ENCODE measurements around the gene DNAJB8.
A peak's percentile ranks its signal among the peaks of the same experiment; 100 is the strongest.

The DNAJB8 gene

DNA sequence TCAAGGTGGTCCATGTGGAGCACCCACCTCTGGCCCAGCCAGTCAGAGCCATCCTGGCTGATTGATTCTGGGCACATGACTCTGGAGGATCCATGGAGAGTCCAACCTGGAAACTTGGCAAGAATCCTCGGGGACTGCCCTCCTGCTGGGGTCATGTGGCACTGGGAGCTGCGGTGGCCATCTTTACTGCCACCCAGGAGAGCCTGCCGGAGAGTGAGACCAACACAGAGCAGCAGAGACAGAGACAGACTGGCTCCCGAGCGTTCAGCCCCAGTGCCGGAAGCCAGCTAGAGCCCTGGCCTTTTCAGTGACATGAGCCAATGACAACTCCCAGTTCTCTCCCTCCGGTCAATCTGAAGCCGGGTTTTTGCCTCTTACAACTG lies 37.8 kb upstream of the DNAJB8 start:
- no peaks in the 10 kb centered on the region for H3K4me1 ChIP-seq (ENCODE audit: control extremely low read depth in 1 of 4, control insufficient read depth in 4 of 4, insufficient read depth in 4 of 4, low read length in 3 of 4)
- H3K36me3 ChIP-seq (ENCODE audit: control insufficient read depth in 4 of 4, insufficient read depth in 4 of 4, low read length in 3 of 4): peaks cover 0 to 3% (median 0%) of the 10 kb centered on the region in 4 experiments
- 99% methylated on average over 8 of the region's 8 CpGs for WGBS (ENCODE audit: insufficient coverage)
- ChIA-PET CTCF (interaction anchor here (1.4 to 2.5 kb wide), 4 partner anchors 20 to 80 kb away, joined by 3 to 7 read pairs (median 6); no protein-coding TSS in a partner anchor), POLR2A (no interaction called here)
- no peaks in the 10 kb centered on the region for H3K27me3 ChIP-seq (replicated peaks in 2 of 5; ENCODE audit: control insufficient read depth in 4 of 5, insufficient read depth in 5 of 5, low read length in 4 of 5)
- no peaks in the 10 kb centered on the region for H3K9me3 ChIP-seq (ENCODE audit: control extremely low read depth in 1 of 5, control insufficient read depth in 4 of 5, insufficient read depth in 2 of 5, low read depth in 1 of 5, low read length in 4 of 5)
- H3K4me3 ChIP-seq (ENCODE audit: control insufficient read depth in 1 of 7, extremely low read depth in 1 of 7, insufficient read depth in 4 of 7, low read depth in 2 of 7, low read length in 6 of 7): no peak overlapping the region
- no peak overlapping the region for H3K27ac ChIP-seq (ENCODE audit: insufficient read depth in 1 of 2, low read depth in 1 of 2, low read length in 2 of 2, poor library complexity in 1 of 2, severe bottlenecking in 2 of 2)
- DNase-seq: no peak

DNA sequence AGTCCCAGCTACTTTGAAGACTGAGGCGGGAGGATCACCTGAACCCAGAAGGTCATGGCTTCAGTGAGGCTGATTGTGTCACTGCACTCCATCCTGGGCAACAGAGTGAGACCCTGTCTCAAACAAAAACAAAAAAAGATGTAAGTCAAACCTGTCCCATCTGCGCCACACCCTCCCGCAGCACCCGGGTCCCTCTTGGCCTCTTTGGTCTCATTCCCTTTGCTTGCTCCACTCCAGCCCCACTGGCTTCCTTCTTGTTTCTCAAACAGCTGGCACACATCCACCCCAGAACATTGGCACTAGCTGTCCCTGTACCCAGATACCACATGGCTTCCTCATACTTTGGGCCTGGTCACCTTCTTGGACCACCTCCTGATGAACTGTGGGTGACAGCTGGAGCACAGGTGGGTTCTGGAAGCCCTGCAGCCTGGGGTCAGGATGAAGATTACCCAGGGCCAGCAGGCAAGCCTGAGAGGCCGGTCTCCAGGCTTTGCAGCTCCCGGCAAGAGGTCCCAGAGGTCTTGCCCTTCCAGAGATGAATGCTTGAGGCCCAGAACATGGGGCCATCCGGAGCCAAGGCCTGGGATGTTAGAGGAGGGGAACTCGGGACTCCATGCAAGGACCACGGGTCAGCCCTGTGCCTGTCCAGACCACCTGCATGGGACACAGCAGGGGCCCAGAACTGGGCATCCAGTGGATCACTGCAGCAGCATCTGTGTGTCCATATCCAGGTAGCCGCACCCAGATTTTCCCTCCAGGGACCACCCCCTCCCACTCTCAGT lies 37.3 kb upstream of the DNAJB8 start:
- DNase-seq: no peak
- Histone ChIP-seq H3K4me3 (ENCODE audit: control insufficient read depth in 1 of 7, extremely low read depth in 1 of 7, insufficient read depth in 4 of 7, low read depth in 2 of 7, low read length in 6 of 7) (no peak overlapping the region), H3K4me1 (ENCODE audit: control extremely low read depth in 1 of 4, control insufficient read depth in 4 of 4, insufficient read depth in 4 of 4, low read length in 3 of 4) (no peaks in the 10 kb centered on the region), H3K27me3 (replicated peaks in 2 of 5; ENCODE audit: control insufficient read depth in 4 of 5, insufficient read depth in 5 of 5, low read length in 4 of 5) (no peaks in the 10 kb centered on the region), H3K9me3 (ENCODE audit: control extremely low read depth in 1 of 5, control insufficient read depth in 4 of 5, insufficient read depth in 2 of 5, low read depth in 1 of 5, low read length in 4 of 5) (no peaks in the 10 kb centered on the region), H3K27ac (ENCODE audit: insufficient read depth in 1 of 2, low read depth in 1 of 2, low read length in 2 of 2, poor library complexity in 1 of 2, severe bottlenecking in 2 of 2) (no peak overlapping the region), H3K36me3 (ENCODE audit: control insufficient read depth in 4 of 4, insufficient read depth in 4 of 4, low read length in 3 of 4) (peaks cover 0 to 3% (median 0%) of the 10 kb centered on the region in 4 experiments)
- POLR2A ChIA-PET: no interaction called here
- CTCF ChIA-PET: interaction anchor here (0.6 to 2.5 kb wide), 9 partner anchors 11 to 104 kb away, joined by 3 to 7 read pairs (median 4); partner anchors contain the start of gene GATA2
- WGBS (ENCODE audit: insufficient coverage): 95% methylated on average over 10 of the region's 10 CpGs

DNA sequence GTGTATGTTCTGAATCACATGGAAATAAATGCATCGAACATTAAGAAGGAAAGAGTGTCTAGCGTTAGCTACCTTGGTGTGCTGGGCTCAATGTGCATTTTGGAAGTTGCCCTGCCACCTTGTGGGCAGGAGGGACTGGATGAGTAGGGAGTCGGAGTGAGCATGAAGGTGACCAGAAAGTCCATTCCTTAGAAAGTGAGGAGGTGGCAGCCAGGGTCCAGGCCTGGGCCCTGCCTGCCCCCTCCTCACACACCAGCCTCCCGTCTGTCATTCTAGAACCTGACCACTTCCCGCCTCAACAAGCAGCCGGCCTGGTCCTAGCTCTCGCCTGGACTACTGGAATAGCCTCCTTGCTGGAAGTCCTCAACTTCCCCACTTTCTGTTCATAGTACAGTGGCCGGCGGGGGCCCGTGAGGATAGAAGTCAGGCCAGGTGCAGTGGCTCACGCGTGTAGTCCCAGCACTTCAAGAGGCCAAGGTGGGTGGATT lies 36.5 kb upstream of the DNAJB8 start:
- H3K4me3 ChIP-seq (ENCODE audit: control insufficient read depth in 1 of 7, extremely low read depth in 1 of 7, insufficient read depth in 4 of 7, low read depth in 2 of 7, low read length in 6 of 7): no peak overlapping the region
- WGBS (ENCODE audit: insufficient coverage): 93% methylated on average over 9 of the region's 12 CpGs
- CTCF ChIA-PET: interaction anchor here (1.1 to 2.5 kb wide), 8 partner anchors 10 to 104 kb away, joined by 3 to 7 read pairs (median 4); partner anchors contain the start of gene GATA2
- H3K36me3 ChIP-seq (ENCODE audit: control insufficient read depth in 4 of 4, insufficient read depth in 4 of 4, low read length in 3 of 4): peaks cover 0 to 3% (median 0%) of the 10 kb centered on the region in 4 experiments
- H3K27ac ChIP-seq (ENCODE audit: insufficient read depth in 1 of 2, low read depth in 1 of 2, low read length in 2 of 2, poor library complexity in 1 of 2, severe bottlenecking in 2 of 2): no peak overlapping the region
- no peaks in the 10 kb centered on the region for H3K27me3 ChIP-seq (replicated peaks in 2 of 5; ENCODE audit: control insufficient read depth in 4 of 5, insufficient read depth in 5 of 5, low read length in 4 of 5)
- peaks cover 0 to 5% (median 1%) of the 10 kb centered on the region in 4 experiments for H3K4me1 ChIP-seq (ENCODE audit: control extremely low read depth in 1 of 4, control insufficient read depth in 4 of 4, insufficient read depth in 4 of 4, low read length in 3 of 4)
- POLR2A ChIA-PET: no interaction called here
- peak in 1 of 3 donors; percentile 39 for DNase-seq
- H3K9me3 ChIP-seq (ENCODE audit: control extremely low read depth in 1 of 5, control insufficient read depth in 4 of 5, insufficient read depth in 2 of 5, low read depth in 1 of 5, low read length in 4 of 5): no peaks in the 10 kb centered on the region

DNA sequence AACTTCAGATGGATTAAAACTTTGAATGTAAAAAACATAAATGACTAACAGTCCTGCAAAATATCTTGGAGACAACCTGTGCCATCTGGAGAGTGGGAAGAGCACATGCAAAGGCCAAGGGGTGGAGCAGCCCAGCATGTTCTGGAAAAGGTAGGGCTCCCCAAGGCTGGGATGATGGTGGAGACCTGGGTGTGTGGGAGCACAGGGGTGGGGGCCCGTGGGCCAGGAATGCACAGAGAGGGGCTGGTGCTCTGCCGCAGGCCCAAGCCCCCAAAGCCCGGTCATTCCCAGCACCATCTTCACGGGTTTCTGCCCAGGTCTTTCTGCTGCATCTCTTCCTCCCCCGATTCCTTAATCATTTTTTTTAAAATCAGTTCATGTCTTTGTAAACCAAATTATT lies 36.0 kb upstream of the DNAJB8 start:
- H3K36me3 ChIP-seq (ENCODE audit: control insufficient read depth in 4 of 4, insufficient read depth in 4 of 4, low read length in 3 of 4): peaks cover 0 to 3% (median 0%) of the 10 kb centered on the region in 4 experiments
- no peaks in the 10 kb centered on the region for H3K27me3 ChIP-seq (replicated peaks in 2 of 5; ENCODE audit: control insufficient read depth in 4 of 5, insufficient read depth in 5 of 5, low read length in 4 of 5)
- ChIA-PET CTCF (interaction anchor here (1.1 to 2.5 kb wide), 6 partner anchors 9 to 105 kb away, joined by 3 to 7 read pairs (median 4); partner anchors contain the start of gene GATA2), POLR2A (no interaction called here)
- no peak for DNase-seq
- no peak overlapping the region for H3K27ac ChIP-seq (ENCODE audit: insufficient read depth in 1 of 2, low read depth in 1 of 2, low read length in 2 of 2, poor library complexity in 1 of 2, severe bottlenecking in 2 of 2)
- WGBS (ENCODE audit: insufficient coverage): no CpG with 5 or more reads among the region's 5 CpGs
- peaks cover 0 to 8% (median 3%) of the 10 kb centered on the region in 4 experiments for H3K4me1 ChIP-seq (ENCODE audit: control extremely low read depth in 1 of 4, control insufficient read depth in 4 of 4, insufficient read depth in 4 of 4, low read length in 3 of 4)
- no peaks in the 10 kb centered on the region for H3K9me3 ChIP-seq (ENCODE audit: control extremely low read depth in 1 of 5, control insufficient read depth in 4 of 5, insufficient read depth in 2 of 5, low read depth in 1 of 5, low read length in 4 of 5)
- H3K4me3 ChIP-seq (ENCODE audit: control insufficient read depth in 1 of 7, extremely low read depth in 1 of 7, insufficient read depth in 4 of 7, low read depth in 2 of 7, low read length in 6 of 7): no peak overlapping the region

DNA sequence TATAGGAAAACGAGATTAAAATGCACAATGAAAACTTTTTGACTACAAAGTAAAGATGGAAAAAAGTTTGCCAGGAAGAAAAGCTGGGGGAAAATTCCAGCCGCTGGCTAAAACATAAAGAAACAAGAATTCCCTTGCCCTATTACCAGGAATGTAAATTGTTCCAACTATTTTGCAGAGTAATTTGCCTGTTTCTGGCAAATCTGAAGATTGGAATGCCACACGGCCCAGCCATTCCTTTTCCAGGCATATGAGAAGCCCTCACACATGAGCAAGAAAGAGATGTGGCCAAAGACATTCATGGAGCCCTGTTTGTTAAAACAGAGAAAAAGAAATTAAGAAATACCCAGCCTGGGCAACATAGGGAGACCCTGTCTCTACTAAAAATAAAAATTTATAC lies 34.7 kb upstream of the DNAJB8 start:
- no peak overlapping the region for H3K4me3 ChIP-seq (ENCODE audit: control insufficient read depth in 1 of 7, extremely low read depth in 1 of 7, insufficient read depth in 4 of 7, low read depth in 2 of 7, low read length in 6 of 7)
- H3K9me3 ChIP-seq (ENCODE audit: control extremely low read depth in 1 of 5, control insufficient read depth in 4 of 5, insufficient read depth in 2 of 5, low read depth in 1 of 5, low read length in 4 of 5): no peaks in the 10 kb centered on the region
- H3K36me3 ChIP-seq (ENCODE audit: control insufficient read depth in 4 of 4, insufficient read depth in 4 of 4, low read length in 3 of 4): peaks cover 0 to 3% (median 0%) of the 10 kb centered on the region in 4 experiments
- no peaks in the 10 kb centered on the region for H3K27me3 ChIP-seq (replicated peaks in 2 of 5; ENCODE audit: control insufficient read depth in 4 of 5, insufficient read depth in 5 of 5, low read length in 4 of 5)
- CTCF ChIA-PET: interaction anchor here (1.1 to 1.5 kb wide), 4 partner anchors 60 to 81 kb away, joined by 3 to 5 read pairs (median 4); no protein-coding TSS in a partner anchor
- H3K27ac ChIP-seq (ENCODE audit: insufficient read depth in 1 of 2, low read depth in 1 of 2, low read length in 2 of 2, poor library complexity in 1 of 2, severe bottlenecking in 2 of 2): no peak overlapping the region
- WGBS (ENCODE audit: insufficient coverage): 100% methylated on average over 1 of the region's 3 CpGs
- POLR2A ChIA-PET: interaction anchor here (0.7 to 1.0 kb wide), 2 partner anchors 55 to 396 kb away, joined by 3 to 4 read pairs; no protein-coding TSS in a partner anchor
- DNase-seq: no peak
- peaks cover 0 to 17% (median 11%) of the 10 kb centered on the region in 4 experiments for H3K4me1 ChIP-seq (ENCODE audit: control extremely low read depth in 1 of 4, control insufficient read depth in 4 of 4, insufficient read depth in 4 of 4, low read length in 3 of 4)

DNA sequence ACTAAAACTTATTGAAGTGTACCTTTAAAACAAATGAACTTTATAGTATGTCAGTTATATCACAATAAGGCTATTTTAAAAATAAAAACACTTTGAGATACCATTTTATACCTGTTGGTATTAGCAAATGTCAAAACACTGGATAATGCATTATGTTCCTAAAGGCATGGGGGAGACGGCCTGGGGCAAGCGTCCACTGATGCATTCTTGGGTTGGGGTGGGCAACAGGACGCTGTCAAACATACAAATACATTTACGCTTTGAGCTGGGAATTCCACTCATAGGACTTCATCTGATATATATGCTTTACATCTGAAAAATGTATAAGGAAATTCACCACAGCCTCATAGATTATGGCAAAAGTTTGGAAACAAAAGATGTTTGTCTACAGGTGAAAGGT lies 33.9 kb upstream of the DNAJB8 start:
- CTCF ChIA-PET: interaction anchor here (1.2 to 1.5 kb wide), 2 partner anchors 61 to 82 kb away, joined by 3 read pairs; no protein-coding TSS in a partner anchor
- WGBS (ENCODE audit: insufficient coverage): no CpG with 5 or more reads among the region's 4 CpGs
- H3K4me3 ChIP-seq (ENCODE audit: control insufficient read depth in 1 of 7, extremely low read depth in 1 of 7, insufficient read depth in 4 of 7, low read depth in 2 of 7, low read length in 6 of 7): no peak overlapping the region
- peaks cover 0 to 25% (median 15%) of the 10 kb centered on the region in 4 experiments for H3K4me1 ChIP-seq (ENCODE audit: control extremely low read depth in 1 of 4, control insufficient read depth in 4 of 4, insufficient read depth in 4 of 4, low read length in 3 of 4)
- POLR2A ChIA-PET: interaction anchor here (0.6 kb wide), 1 partner anchor 81 kb away, joined by 3 read pairs; no protein-coding TSS in a partner anchor
- DNase-seq: no peak
- H3K27me3 ChIP-seq (replicated peaks in 2 of 5; ENCODE audit: control insufficient read depth in 4 of 5, insufficient read depth in 5 of 5, low read length in 4 of 5): no peaks in the 10 kb centered on the region
- H3K9me3 ChIP-seq (ENCODE audit: control extremely low read depth in 1 of 5, control insufficient read depth in 4 of 5, insufficient read depth in 2 of 5, low read depth in 1 of 5, low read length in 4 of 5): no peaks in the 10 kb centered on the region
- H3K27ac ChIP-seq (ENCODE audit: insufficient read depth in 1 of 2, low read depth in 1 of 2, low read length in 2 of 2, poor library complexity in 1 of 2, severe bottlenecking in 2 of 2): no peak overlapping the region
- H3K36me3 ChIP-seq (ENCODE audit: control insufficient read depth in 4 of 4, insufficient read depth in 4 of 4, low read length in 3 of 4): peaks cover 0 to 3% (median 0%) of the 10 kb centered on the region in 4 experiments

Measured in common myeloid progenitor, CD34-positive (primary cell).